ENCODE results near the gene MRTFA.
"Not testable (repeated sequence)": the region's sequence is repeated elsewhere in the genome, so short reads cannot be mapped to it uniquely, and the experiment has no call there.

Gene MRTFA

GRCh38 chr22:40567106-40567505 is 69.4 kb downstream of the MRTFA start:
- Histone ChIP-seq H3K9ac (no peak overlapping the region), H3K27ac (no peak overlapping the region), H3K9me3 (peaks cover 25% of the 10 kb centered on the region), H3K4me2 (no peak overlapping the region), H4K20me1 (peaks cover 54% of the 10 kb centered on the region; the same call in 1 of the 2 replicates), H3K4me3 (no peak overlapping the region), H3K4me1 (0 out of 2 replicates have a peak, but pooled peaks cover 12% of the 10 kb centered on the region), H3K36me3 (peaks cover 21% of the 10 kb centered on the region), H3K27me3 (no peaks in the 10 kb centered on the region)
- TF ChIP-seq Cebpa-rat (IDR thresholded peaks at IDR 0.05): no peak

GRCh38 chr22:40560994-40561515 is 75.5 kb downstream of the MRTFA start:
- peaks cover 13% of the 10 kb centered on the region for H3K4me1 ChIP-seq
- no peaks in the 10 kb centered on the region; the same call in 1 of the 2 replicates for H3K9me3 ChIP-seq
- peaks cover 17% of the 10 kb centered on the region; the same call in 1 of the 2 replicates for H3K36me3 ChIP-seq
- no peak overlapping the region for H3K4me2 ChIP-seq
- H3K9ac ChIP-seq: no peak overlapping the region
- no peaks in the 10 kb centered on the region for H3K27me3 ChIP-seq
- H3K4me3 ChIP-seq: no peak overlapping the region
- H3K27ac ChIP-seq: no peak overlapping the region
- peaks cover 62% of the 10 kb centered on the region for H4K20me1 ChIP-seq
- no peak for TF ChIP-seq Cebpa-rat (IDR thresholded peaks at IDR 0.05)

- Histone ChIP-seq H3K27ac (no peak overlapping the region), H3K4me1 (peaks cover 13% of the 10 kb centered on the region), H3K4me3 (no peak overlapping the region), H3K9ac (no peak overlapping the region), H3K27me3 (no peaks in the 10 kb centered on the region), H4K20me1 (peaks cover 57% of the 10 kb centered on the region), H3K36me3 (peaks cover 17% of the 10 kb centered on the region; the same call in 1 of the 2 replicates), H3K4me2 (no peak overlapping the region), H3K9me3 (no peaks in the 10 kb centered on the region; the same call in 1 of the 2 replicates)
- no peak for TF ChIP-seq Cebpa-rat (IDR thresholded peaks at IDR 0.05)
Measured at GRCh38 chr22:40560551-40560950, 76.0 kb downstream of the MRTFA start.

GRCh38 chr22:40557972-40558371 is 78.5 kb downstream of the MRTFA start:
- no peak overlapping the region for H3K27ac ChIP-seq
- peaks cover 17% of the 10 kb centered on the region for H3K9me3 ChIP-seq
- peaks cover 34% of the 10 kb centered on the region for H3K36me3 ChIP-seq
- peaks cover 21% of the 10 kb centered on the region for H3K4me1 ChIP-seq
- peaks cover 44% of the 10 kb centered on the region for H4K20me1 ChIP-seq
- no peak overlapping the region for H3K4me2 ChIP-seq
- no peaks in the 10 kb centered on the region for H3K27me3 ChIP-seq
- H3K4me3 ChIP-seq: no peak overlapping the region
- H3K9ac ChIP-seq: no peak overlapping the region
- no peak for TF ChIP-seq Cebpa-rat (IDR thresholded peaks at IDR 0.05)

GRCh38 chr22:40556641-40557040 is 79.9 kb downstream of the MRTFA start:
- Histone ChIP-seq H3K4me3 (no peak overlapping the region), H3K9me3 (peaks cover 28% of the 10 kb centered on the region), H3K4me1 (peaks cover 24% of the 10 kb centered on the region), H3K27ac (no peak overlapping the region), H3K9ac (no peak overlapping the region), H3K4me2 (no peak overlapping the region), H3K27me3 (no peaks in the 10 kb centered on the region), H3K36me3 (peaks cover 43% of the 10 kb centered on the region), H4K20me1 (peaks cover 39% of the 10 kb centered on the region)
- TF ChIP-seq Cebpa-rat (IDR thresholded peaks at IDR 0.05): no peak

GRCh38 chr22:40554023-40554422 is 82.5 kb downstream of the MRTFA start:
- H3K4me2 ChIP-seq, H3K9ac ChIP-seq, H3K27me3 ChIP-seq, H3K4me3 ChIP-seq, H3K27ac ChIP-seq: not testable (repeated sequence)
- Histone ChIP-seq H3K4me1 (peaks cover 21% of the 10 kb centered on the region), H4K20me1 (peaks cover 16% of the 10 kb centered on the region), H3K36me3 (peaks cover 43% of the 10 kb centered on the region), H3K9me3 (peaks cover 28% of the 10 kb centered on the region)

GRCh38 chr22:40553014-40553554 is 83.4 kb downstream of the MRTFA start:
- H3K9ac ChIP-seq: no peak overlapping the region
- H3K9me3 ChIP-seq: peaks cover 28% of the 10 kb centered on the region
- H3K4me1 ChIP-seq: peaks cover 21% of the 10 kb centered on the region
- TF ChIP-seq Cebpa-rat (IDR thresholded peaks at IDR 0.05): 0 out of 2 replicates have a peak, but pooled peaks have one; percentile 36
- H3K36me3 ChIP-seq: peaks cover 47% of the 10 kb centered on the region
- no peaks in the 10 kb centered on the region for H3K27me3 ChIP-seq
- H3K4me3 ChIP-seq: no peak overlapping the region
- H3K4me2 ChIP-seq: peak overlapping the region; percentile 26; the same call in 1 of the 2 replicates
- H3K27ac ChIP-seq: no peak overlapping the region
- peaks cover 10% of the 10 kb centered on the region; the same call in 1 of the 2 replicates for H4K20me1 ChIP-seq

GRCh38 chr22:40552070-40552469 is 84.4 kb downstream of the MRTFA start:
- Histone ChIP-seq H3K27ac (no peak overlapping the region), H4K20me1 (0 out of 2 replicates have a peak, but pooled peaks cover under 1% of the 10 kb centered on the region), H3K27me3 (no peaks in the 10 kb centered on the region), H3K36me3 (peaks cover 57% of the 10 kb centered on the region), H3K4me3 (no peak overlapping the region), H3K9me3 (peaks cover 28% of the 10 kb centered on the region), H3K4me2 (no peak overlapping the region), H3K4me1 (peaks cover 13% of the 10 kb centered on the region), H3K9ac (no peak overlapping the region)
- no peak for TF ChIP-seq Cebpa-rat (IDR thresholded peaks at IDR 0.05)

- no peak for TF ChIP-seq Cebpa-rat (IDR thresholded peaks at IDR 0.05)
- H3K4me1 ChIP-seq: peaks cover 1% of the 10 kb centered on the region
- no peak overlapping the region for H3K4me3 ChIP-seq
- H3K9me3 ChIP-seq: peaks cover 9% of the 10 kb centered on the region
- peaks cover 57% of the 10 kb centered on the region for H3K36me3 ChIP-seq
- H3K27me3 ChIP-seq: no peaks in the 10 kb centered on the region
- no peak overlapping the region for H3K4me2 ChIP-seq
- H3K27ac ChIP-seq: no peak overlapping the region
- H3K9ac ChIP-seq: no peak overlapping the region
- H4K20me1 ChIP-seq: no peaks in the 10 kb centered on the region
Measured at GRCh38 chr22:40547729-40548143, 88.8 kb downstream of the MRTFA start.

GRCh38 chr22:40544758-40545157 is 91.8 kb downstream of the MRTFA start:
- Histone ChIP-seq H3K4me1 (no peaks in the 10 kb centered on the region), H3K27me3 (no peaks in the 10 kb centered on the region), H3K4me2 (no peak overlapping the region), H3K36me3 (peaks cover 52% of the 10 kb centered on the region), H3K9me3 (peaks cover 1% of the 10 kb centered on the region; the same call in 1 of the 2 replicates), H3K9ac (no peak overlapping the region), H3K4me3 (no peak overlapping the region), H4K20me1 (peaks cover 6% of the 10 kb centered on the region; the same call in 1 of the 2 replicates), H3K27ac (no peak overlapping the region)
- no peak for TF ChIP-seq Cebpa-rat (IDR thresholded peaks at IDR 0.05)
